Astrocyte (in vitro differentiated cells and primary cell): ENCODE results near the gene SRRM4.

Experiments used
- CTCF ChIP-seq: IDR thresholded peaks from 2 replicates; pipeline ENCODE4 v1.5.1; 2011; ENCODE audit warnings: low read depth, mild to moderate bottlenecking, inconsistent platforms, low read length, moderate library complexity; ENCODE audit not compliant: insufficient read depth
- EZH2 ChIP-seq: IDR thresholded peaks from 2 replicates; pipeline ENCODE4 v1.6.1; 2012; ENCODE audit warnings: mild to moderate bottlenecking, low read length, inconsistent platforms; ENCODE audit not compliant: insufficient read depth

DNA sequence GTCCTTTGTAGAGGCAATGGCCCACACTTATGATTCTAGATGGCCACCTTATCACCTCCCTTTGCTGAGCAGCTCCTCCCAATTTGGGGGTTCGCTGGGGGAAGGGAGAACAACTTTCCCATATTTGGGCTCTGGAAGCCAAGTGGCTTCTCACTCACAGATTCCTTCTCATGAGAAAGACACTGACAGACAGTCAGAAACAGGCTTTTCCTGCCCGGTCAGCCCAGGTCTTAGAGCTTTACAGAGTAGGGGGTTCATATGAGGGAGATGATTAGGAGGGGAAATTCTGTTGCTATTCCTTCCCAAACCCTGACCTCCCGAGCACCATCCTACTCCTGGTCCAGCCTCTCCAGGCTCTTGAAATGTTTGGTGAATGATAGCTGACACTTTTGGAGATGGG lies 137.3 kb downstream of the SRRM4 start:
- no peak for TF ChIP-seq EZH2
- TF ChIP-seq CTCF = no peak
